ENCODE data around the gene SUSD5. TPM values are rescaled to one million over a fixed set of nuclear protein-coding genes. Genes with fewer than 3 reads are reported as not detected.

The SUSD5 gene
- total RNA-seq, 1 donor from 2014 or later, result 3.1 TPM

DNA sequence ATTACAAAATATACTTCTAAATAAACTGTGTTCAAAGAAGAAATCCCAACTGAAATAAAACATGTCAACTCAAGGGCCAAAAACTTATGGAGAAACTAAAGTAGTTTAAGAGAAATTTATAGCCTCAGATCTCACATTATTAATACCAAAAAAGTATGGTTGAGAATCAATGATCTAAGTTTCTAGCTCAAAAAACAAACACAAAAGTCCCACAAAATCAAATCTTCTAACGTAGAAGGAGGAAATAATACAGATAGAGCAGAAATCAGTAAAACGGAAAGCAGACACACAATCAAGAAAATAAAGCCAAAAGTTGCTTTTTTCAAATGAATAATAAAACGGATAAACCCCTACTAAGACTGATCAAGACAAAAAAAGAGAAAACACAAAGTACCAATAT lies 2.9 kb downstream of the SUSD5 start:
- Histone ChIP-seq H3K36me3 (no peaks in the 10 kb centered on the region), H3K27ac (no peak overlapping the region), H3K9me3 (ENCODE audit: low read depth) (no peaks in the 10 kb centered on the region), H4K20me1 (ENCODE audit: low read depth) (no peaks in the 10 kb centered on the region), H3K4me3 (no peak overlapping the region), H3F3A (ENCODE audit: low read depth) (peaks cover 7% of the 10 kb centered on the region), H3K9ac (no peak overlapping the region), H3K4me2 (no peak overlapping the region), H2AFZ (replicated peaks) (no peak overlapping the region), H3K27me3 (peaks cover 61% of the 10 kb centered on the region), H3K79me2 (ENCODE audit: low read depth) (no peaks in the 10 kb centered on the region), H3K4me1 (peaks cover 8% of the 10 kb centered on the region)
- DNase-seq (ENCODE audit: low spot score), result no peak
- TF ChIP-seq, protein P1, sequence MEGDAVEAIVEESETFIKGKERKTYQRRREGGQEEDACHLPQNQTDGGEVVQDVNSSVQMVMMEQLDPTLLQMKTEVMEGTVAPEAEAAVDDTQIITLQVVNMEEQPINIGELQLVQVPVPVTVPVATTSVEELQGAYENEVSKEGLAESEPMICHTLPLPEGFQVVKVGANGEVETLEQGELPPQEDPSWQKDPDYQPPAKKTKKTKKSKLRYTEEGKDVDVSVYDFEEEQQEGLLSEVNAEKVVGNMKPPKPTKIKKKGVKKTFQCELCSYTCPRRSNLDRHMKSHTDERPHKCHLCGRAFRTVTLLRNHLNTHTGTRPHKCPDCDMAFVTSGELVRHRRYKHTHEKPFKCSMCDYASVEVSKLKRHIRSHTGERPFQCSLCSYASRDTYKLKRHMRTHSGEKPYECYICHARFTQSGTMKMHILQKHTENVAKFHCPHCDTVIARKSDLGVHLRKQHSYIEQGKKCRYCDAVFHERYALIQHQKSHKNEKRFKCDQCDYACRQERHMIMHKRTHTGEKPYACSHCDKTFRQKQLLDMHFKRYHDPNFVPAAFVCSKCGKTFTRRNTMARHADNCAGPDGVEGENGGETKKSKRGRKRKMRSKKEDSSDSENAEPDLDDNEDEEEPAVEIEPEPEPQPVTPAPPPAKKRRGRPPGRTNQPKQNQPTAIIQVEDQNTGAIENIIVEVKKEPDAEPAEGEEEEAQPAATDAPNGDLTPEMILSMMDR (IDR thresholded peaks at IDR 0.05), result no peak
- no peak for TF ChIP-seq EZH2phosphoT487 (IDR thresholded peaks at IDR 0.05)
- TF ChIP-seq EZH2 (IDR thresholded peaks at IDR 0.05), result no peak
- Mint-ChIP-seq H3K4me3 (no peak overlapping the region), H3K27me3 (ENCODE audit: insufficient read depth, low read depth) (peaks cover 38% of the 10 kb centered on the region), H3K4me1 (peaks cover 9% of the 10 kb centered on the region), H3K27ac (no peak overlapping the region), H3K36me3 (no peaks in the 10 kb centered on the region), H3K9me3 (peaks cover 5% of the 10 kb centered on the region)

GRCh38 chr3:33212406-33212805 lies 6.2 kb downstream of the SUSD5 start:
- H2AFZ ChIP-seq (replicated peaks), result no peak overlapping the region
- Mint-ChIP-seq H3K4me1 (no peaks in the 10 kb centered on the region), H3K27ac (no peak overlapping the region), H3K36me3 (no peaks in the 10 kb centered on the region), H3K9me3 (peaks cover 13% of the 10 kb centered on the region), H3K27me3 (ENCODE audit: insufficient read depth, low read depth) (peaks cover 18% of the 10 kb centered on the region), H3K4me3 (no peak overlapping the region)
- H3K9me3 ChIP-seq (ENCODE audit: low read depth), result peaks cover 14% of the 10 kb centered on the region
- no peak overlapping the region for H3K9ac ChIP-seq
- no peak for DNase-seq (ENCODE audit: low spot score)
- peaks cover 27% of the 10 kb centered on the region for H3K27me3 ChIP-seq
- H3K27ac ChIP-seq, result no peak overlapping the region
- H4K20me1 ChIP-seq (ENCODE audit: low read depth), result no peaks in the 10 kb centered on the region
- H3K4me1 ChIP-seq, result peaks cover under 1% of the 10 kb centered on the region
- H3K4me2 ChIP-seq, result no peak overlapping the region
- TF ChIP-seq EZH2 (IDR thresholded peaks at IDR 0.05), result no peak
- TF ChIP-seq EZH2phosphoT487 (IDR thresholded peaks at IDR 0.05), result no peak
- TF ChIP-seq, protein P1 (IDR thresholded peaks at IDR 0.05), result no peak
- peaks cover 14% of the 10 kb centered on the region for H3K36me3 ChIP-seq
- H3F3A ChIP-seq (ENCODE audit: low read depth), result no peaks in the 10 kb centered on the region
- H3K79me2 ChIP-seq (ENCODE audit: low read depth), result no peaks in the 10 kb centered on the region
- H3K4me3 ChIP-seq, result no peak overlapping the region

GRCh38 chr3:33211444-33211843 lies 7.2 kb downstream of the SUSD5 start:
- Mint-ChIP-seq H3K36me3 (no peaks in the 10 kb centered on the region), H3K4me3 (no peak overlapping the region), H3K27me3 (ENCODE audit: insufficient read depth, low read depth) (peaks cover 9% of the 10 kb centered on the region), H3K27ac (no peak overlapping the region), H3K9me3 (peaks cover 13% of the 10 kb centered on the region), H3K4me1 (no peaks in the 10 kb centered on the region)
- H3K4me3 ChIP-seq, result no peak overlapping the region
- H2AFZ ChIP-seq (replicated peaks), result no peak overlapping the region
- DNase-seq (ENCODE audit: low spot score), result no peak
- peaks cover 14% of the 10 kb centered on the region for H3K36me3 ChIP-seq
- no peaks in the 10 kb centered on the region for H4K20me1 ChIP-seq (ENCODE audit: low read depth)
- no peak overlapping the region for H3K9ac ChIP-seq
- peaks cover 18% of the 10 kb centered on the region for H3K27me3 ChIP-seq
- H3K27ac ChIP-seq, result no peak overlapping the region
- no peaks in the 10 kb centered on the region for H3K79me2 ChIP-seq (ENCODE audit: low read depth)
- TF ChIP-seq, protein P1 (IDR thresholded peaks at IDR 0.05), result no peak
- TF ChIP-seq EZH2phosphoT487 (IDR thresholded peaks at IDR 0.05) (no peak), EZH2 (IDR thresholded peaks at IDR 0.05) (no peak)
- no peaks in the 10 kb centered on the region for H3F3A ChIP-seq (ENCODE audit: low read depth)
- peaks cover 14% of the 10 kb centered on the region for H3K9me3 ChIP-seq (ENCODE audit: low read depth)
- H3K4me2 ChIP-seq, result no peak overlapping the region
- no peaks in the 10 kb centered on the region for H3K4me1 ChIP-seq

Data from neural progenitor cell (in vitro differentiated cells).